Measurements from ENCODE around the gene IL11. TPM values are rescaled to one million over a fixed set of nuclear protein-coding genes. Genes with fewer than 3 reads are reported as not detected.

The IL11 gene
- total RNA-seq, 4 donors from 2014 or later, result 1.6 TPM; not detected in 3

GRCh38 chr19:55344444-55344843 lies 25.8 kb downstream of the IL11 start:
- intact Hi-C loops (cut with DNase I; ENCODE audit: low total_unique reads), result no loop called here
- no peak for TF ChIP-seq POLR2A (IDR thresholded peaks at IDR 0.05)
- TF ChIP-seq CTCF (IDR thresholded peaks at IDR 0.05), result no peak
- no peak for DNase-seq
- Histone ChIP-seq H3K4me3 (no peak overlapping the region), H3K9me3 (no peaks in the 10 kb centered on the region), H3K27ac (no peak overlapping the region), H3K4me1 (peaks cover 0 to 11% of the 10 kb centered on the region in 2 donors), H3K27me3 (no peaks in the 10 kb centered on the region), H3K36me3 (no peaks in the 10 kb centered on the region)

GRCh38 chr19:55341595-55342531 lies 28.4 kb downstream of the IL11 start:
- Histone ChIP-seq H3K4me1 (peaks cover 0 to 11% of the 10 kb centered on the region in 2 donors), H3K27me3 (no peaks in the 10 kb centered on the region), H3K36me3 (no peaks in the 10 kb centered on the region), H3K9me3 (no peaks in the 10 kb centered on the region), H3K27ac (no peak overlapping the region), H3K4me3 (no peak overlapping the region)
- TF ChIP-seq POLR2A (IDR thresholded peaks at IDR 0.05), result no peak
- no peak for TF ChIP-seq CTCF (IDR thresholded peaks at IDR 0.05)
- no peak for DNase-seq
- intact Hi-C loops (cut with DNase I; ENCODE audit: low total_unique reads), result no loop called here

- Histone ChIP-seq H3K4me1 (peaks cover 0 to 11% of the 10 kb centered on the region in 2 donors), H3K27ac (peak overlapping the region; percentile 32 to 94), H3K4me3 (peak overlapping the region; percentile 78 to 80), H3K36me3 (no peaks in the 10 kb centered on the region), H3K27me3 (no peaks in the 10 kb centered on the region), H3K9me3 (no peaks in the 10 kb centered on the region)
- intact Hi-C loops (cut with DNase I; ENCODE audit: low total_unique reads), result no loop called here
- peak; percentile 71 to 72 for DNase-seq
- TF ChIP-seq POLR2A (IDR thresholded peaks at IDR 0.05), result no peak
- no peak for TF ChIP-seq CTCF (IDR thresholded peaks at IDR 0.05)
These were observed 29.1 kb downstream of the IL11 start for GRCh38 chr19:55341171-55341588.

GRCh38 chr19:55340784-55341147 lies 29.5 kb downstream of the IL11 start:
- no peak for DNase-seq
- Histone ChIP-seq H3K27me3 (no peaks in the 10 kb centered on the region), H3K9me3 (no peaks in the 10 kb centered on the region), H3K27ac (peak overlapping the region; percentile 32 to 94), H3K4me1 (peaks cover 0 to 11% of the 10 kb centered on the region in 2 donors), H3K4me3 (peak overlapping the region; percentile 78 to 80), H3K36me3 (no peaks in the 10 kb centered on the region)
- intact Hi-C loops (cut with DNase I; ENCODE audit: low total_unique reads), result no loop called here
- TF ChIP-seq CTCF (IDR thresholded peaks at IDR 0.05), result no peak
- TF ChIP-seq POLR2A (IDR thresholded peaks at IDR 0.05), result no peak
